GM12891 (cell line): ENCODE results near the gene TLCD1.

Experiments
- POLR2A ChIP-seq: IDR thresholded peaks from 2 replicates; pipeline ENCODE4 v1.6.1; 2011; ENCODE audit warnings: low read depth, low read length, control low read depth
- POU2F2 ChIP-seq: IDR thresholded peaks from 2 replicates; pipeline ENCODE4 v1.6.1; 2011; ENCODE audit warnings: low read depth, mild to moderate bottlenecking, control low read depth, low read length, moderate library complexity

DNA sequence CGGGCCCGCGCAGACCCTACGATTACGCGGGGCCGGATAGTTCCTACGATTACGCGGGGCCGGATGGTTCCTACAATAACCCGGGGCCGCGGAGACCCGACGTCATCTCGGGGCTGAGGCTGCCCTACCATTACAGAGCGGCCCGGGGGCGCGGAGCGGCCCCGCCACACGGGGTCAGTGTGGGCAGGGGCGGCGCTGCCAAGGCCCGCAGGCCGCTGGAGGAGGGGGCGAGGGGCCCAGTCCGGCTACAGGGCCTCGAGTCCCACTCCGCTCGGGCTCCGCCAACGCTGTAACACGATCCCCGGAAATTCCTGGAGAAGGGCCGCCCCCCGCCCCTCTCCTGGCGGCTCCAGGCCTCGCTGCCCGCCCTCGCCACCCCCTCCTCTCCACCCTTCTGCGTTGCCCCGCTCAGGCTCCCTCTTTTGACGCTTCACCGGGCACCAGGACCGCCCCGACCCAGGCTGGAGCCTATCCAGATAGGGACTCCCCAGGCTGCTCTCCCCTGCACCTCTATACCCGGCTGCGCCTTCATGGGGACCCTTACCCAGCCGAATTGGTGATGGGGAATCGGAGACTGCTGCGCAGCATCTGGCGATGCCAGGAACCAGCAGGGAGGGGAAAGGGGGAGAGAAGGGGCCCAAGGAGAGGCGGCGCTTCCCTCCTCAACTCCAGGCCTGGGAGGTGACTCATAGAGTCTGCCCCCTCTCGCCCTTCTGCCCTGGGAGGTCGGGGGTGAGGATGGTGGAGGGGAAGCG is 8.3 kb downstream of the TLCD1 start, which contains the start of gene RAB34:
- TF ChIP-seq POU2F2: no peak
- no peak for TF ChIP-seq POLR2A
